IPS DF 4.7 (cell line): ENCODE results near the gene CTIF.

Experiments used
- DNase-seq: peaks from one replicate; pipeline ENCODE4 v3.0.0-alpha.2; 2013; ENCODE audit warnings: low spot score; ENCODE audit errors: extremely low read depth

The CTIF gene

DNA sequence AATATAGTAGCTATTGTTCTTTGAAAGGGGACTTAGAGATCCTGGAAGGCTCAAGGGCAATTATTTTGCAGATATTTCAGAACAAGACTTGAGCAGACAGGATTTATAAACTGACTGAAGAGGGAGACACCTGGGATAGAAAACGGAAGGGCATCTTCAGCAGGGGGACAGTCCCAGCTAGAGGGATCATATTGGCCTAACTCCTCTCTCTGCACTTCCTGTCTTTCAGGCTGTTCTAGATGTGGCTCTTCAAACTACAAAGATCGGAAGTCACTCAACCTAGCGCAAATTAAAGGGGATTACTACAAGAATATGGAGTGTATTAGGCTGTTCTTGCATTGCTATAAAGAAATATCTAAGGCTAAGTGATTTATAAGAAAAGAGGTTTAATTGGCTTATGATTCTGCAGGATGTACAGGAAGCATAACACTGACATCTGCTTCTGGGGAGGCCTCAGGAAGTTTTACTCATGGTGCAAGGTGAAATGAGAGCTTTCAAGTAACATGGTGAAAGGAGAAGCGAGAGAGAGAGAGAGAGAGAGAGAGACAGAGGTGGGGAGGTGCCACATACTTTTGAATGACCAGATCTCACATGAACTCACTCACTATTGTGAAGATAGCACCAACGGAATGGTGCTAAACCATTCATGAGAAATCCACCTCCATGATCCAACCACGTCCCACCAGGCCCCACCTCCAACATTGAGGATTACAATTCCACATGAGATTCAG is 5.3 kb upstream of the CTIF start:
- DNase-seq = no peak

DNA sequence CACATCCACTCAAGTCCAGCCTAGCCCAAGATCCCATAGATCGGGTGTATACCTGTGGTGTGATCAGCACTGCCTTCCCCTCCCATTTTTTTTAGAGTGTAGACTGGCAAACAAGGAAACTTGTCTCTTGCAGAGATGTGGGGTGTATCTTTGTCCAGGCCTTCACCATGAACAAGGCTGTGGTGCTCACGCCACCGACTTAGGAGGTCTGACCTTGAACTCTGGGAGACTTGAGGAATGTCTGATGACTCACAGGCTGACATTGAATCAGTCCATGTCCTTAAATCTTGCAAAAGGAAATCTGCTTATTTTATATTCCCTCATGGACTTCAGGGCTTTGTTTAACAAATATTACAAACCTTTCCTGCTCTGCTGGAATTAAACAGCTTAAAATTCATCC is 4.5 kb upstream of the CTIF start:
- no peak for DNase-seq

DNA sequence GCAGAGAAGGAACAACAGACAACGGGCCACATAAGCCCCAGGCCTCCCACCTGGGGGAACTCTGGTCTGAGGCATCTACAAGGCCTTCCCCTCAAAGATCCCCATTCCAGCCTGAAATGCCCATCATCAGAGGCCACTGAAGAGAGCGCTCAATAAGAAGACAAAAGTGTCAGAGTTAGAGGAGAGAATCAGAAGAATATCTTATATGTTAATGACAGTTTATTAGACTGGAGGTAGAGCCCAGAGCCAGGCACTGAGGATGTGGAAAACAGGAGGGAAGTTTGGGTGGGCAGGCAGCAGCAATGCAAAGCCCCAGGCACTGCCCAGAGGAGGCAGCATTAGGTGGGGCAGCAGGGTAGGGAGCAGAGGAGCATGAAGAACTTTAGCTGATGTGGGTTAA is 2.9 kb upstream of the CTIF start:
- DNase-seq = no peak

DNA sequence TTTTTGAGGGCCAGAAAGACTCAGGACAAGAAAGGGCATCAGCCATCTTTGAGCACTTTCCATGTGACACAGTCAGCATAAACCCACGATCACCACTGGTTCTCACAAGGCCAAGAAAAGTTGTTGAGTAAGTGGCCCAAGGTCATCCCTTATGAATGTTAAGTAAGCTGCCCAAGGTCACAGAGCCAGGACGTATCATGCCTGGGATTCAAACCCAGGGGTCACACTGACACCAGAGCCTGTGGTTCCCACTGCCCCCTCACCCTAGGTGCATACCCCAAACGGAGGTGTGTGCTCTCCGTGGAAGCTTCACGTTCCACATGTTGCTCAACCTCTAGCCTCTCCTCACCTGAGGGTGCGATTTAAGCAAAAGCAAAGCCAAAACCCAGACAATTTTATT is 2.3 kb upstream of the CTIF start:
- DNase-seq = no peak

DNA sequence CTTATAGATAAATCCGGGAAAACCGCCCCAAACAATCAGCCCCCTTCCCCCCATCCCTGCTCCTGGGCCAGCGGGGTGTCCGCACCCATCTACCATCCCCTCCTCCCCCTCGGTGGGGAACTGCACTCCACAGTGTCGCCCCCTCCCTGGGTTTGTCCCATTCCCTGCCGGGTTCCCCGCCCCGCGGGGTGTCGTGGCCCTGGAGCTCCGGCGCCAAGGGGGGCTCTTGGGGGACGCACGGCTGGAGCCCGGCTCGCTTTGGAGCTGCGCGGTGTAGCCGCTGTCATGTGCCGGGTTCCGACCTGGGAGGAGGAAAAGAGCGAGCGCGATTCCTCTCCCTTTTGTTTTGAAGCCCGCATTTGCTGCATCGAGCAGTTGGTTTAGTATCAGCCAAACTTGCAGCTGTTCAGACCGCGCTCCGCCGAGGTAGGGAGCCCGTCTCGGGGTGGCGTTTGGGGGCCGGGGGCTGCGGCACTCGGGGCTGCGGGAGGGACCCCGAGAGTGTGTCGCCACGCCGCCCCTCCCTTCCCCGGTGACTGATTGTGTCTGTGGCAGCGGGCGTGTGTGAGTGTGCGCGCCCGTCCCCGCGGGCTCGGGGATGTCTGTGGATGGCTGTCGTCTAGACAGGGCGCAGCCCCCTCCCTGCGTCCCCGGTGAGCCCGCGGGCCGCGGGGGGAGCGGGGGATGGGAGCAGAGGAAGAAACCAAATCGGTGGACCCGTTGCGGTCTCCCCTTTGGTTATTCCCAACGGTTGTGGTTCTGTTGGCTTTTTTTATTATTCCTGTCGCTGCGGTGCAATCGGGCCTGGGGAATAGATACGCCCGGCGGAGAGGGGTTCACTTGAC is 797 bp downstream of the CTIF start:
- DNase-seq = no peak

DNA sequence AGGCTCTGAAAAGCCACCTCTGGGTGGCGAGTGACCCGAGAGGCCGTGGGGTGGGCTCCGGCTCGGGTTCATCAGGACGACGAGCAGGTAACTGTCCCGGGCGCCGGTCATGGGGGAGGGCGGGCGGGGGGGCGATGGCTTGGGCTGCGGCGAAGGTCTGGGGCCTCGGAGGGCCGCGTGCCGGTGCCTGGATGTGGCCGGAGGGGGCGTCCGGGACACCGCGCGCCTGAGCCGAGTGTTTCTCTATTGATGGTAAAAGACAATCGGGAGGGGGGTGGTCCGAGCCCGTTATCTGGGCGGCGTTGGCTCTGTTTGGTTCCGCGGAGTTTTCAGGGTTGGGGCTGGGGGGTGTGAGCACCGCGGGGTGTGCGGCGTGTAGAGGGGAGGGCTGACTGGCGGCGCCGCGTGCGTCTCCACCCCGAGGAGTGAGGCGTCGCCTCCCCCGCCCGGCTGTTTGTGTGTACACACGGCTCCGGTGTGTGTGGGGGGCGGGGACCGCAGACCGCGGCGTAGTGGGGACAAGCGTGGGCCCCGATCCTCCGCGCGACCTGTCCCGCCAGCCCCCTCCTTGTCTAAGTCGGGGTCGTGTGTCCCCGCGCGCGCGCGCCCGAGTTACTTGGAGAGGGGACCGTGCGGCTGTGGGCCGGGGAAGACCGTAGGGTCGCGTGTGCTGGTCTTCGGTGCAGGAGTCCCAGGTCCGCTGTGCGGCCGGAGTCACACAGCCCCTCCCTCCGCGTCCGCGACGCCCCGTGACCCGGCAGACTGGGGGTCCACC is 1.6 kb downstream of the CTIF start:
- DNase-seq = no peak

DNA sequence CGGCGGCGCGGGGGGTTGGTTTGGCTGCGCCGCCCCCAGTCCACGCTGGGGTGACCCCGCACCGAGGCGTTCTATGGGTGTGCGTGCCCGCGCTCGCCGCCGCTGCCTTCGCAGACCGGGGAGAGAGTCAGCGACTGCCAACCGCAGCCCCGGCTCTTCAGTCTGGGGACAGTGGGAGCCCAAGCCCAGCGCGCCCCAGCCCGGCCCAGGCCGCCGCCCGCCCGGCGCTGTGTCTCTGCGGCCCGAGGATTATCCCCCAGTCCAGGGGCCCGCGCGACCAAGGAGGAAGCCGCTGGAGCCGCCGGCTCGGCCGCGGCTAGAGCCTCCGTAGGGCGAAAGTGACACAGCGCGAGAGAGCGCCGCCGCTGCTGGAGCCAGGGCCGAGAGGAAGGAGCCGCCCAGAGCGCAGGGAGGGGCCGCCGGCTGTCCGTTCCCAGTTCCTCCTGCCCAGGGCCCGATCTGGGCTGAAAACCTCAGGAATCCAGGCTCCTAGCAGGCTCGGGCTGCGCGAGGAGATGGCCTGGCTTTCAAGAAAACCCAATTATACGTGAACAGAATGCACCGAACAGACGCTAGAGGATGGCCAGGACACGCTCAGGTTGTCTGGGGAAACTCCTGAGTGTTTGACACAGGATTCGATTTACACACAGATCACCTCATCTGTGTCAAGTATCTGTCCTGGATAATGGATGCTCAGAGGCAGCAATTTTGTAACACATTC is 2.4 kb downstream of the CTIF start:
- DNase-seq = no peak

DNA sequence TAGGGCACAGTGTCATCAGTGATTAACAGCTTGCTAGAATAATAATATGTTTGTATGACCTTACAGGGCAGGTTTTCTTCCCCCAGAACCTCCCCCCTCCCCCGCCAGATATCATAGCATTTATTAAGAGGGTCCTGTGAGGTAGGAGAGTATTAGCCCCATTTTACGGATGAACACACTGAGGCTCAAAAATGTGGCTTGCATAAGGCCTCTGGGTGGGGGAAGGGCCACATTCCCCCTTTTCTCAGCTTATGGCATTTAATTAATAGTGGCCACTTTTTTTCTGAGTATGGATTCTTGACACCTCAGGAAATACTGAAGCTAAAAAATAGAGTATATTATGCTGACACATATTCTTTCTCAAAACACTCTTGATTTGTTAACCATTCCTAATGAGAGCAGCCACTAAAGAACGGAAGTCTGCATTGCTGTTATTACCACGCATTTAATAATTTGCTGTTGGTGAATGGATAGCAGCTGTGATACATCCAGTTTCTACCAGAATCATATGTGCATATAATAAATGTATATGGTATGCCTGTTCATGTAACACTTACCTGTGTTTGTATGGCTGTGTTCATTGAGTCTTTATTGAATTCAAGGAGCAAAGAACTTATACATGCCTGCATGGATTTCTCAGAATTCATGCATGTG is 3.0 kb downstream of the CTIF start:
- DNase-seq = no peak

DNA sequence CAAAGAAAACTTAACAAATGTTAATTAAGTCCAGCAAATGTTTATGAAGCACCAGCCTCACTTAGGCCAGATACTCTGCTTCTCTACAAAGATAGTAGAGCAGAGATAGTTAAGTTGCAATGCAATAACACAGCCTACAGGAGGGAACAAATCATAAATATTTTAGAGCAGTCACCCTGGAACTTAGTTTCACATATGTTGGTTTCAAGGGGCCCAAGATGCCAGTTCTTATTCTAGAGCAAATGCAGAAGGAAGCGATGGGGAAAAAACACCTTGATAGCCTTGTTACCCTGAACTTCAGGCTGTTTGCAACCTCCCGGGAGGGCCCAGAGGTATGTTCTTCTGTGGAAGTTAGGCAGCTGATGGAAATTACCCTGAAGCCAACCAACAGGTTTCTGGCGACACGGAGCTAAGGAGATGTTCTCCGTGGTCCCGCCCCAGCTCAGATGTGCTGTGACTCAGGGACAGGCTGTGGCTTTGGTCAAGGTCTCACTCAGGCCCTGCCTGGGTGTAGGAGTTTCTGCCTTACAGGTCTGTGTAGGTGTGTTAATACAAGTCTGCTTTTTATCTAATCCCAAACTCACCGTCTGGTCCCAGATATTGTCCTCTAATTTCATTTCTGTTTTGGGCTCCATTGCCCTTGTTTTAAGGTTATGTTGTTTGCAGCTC is 3.8 kb downstream of the CTIF start:
- DNase-seq = no peak

DNA sequence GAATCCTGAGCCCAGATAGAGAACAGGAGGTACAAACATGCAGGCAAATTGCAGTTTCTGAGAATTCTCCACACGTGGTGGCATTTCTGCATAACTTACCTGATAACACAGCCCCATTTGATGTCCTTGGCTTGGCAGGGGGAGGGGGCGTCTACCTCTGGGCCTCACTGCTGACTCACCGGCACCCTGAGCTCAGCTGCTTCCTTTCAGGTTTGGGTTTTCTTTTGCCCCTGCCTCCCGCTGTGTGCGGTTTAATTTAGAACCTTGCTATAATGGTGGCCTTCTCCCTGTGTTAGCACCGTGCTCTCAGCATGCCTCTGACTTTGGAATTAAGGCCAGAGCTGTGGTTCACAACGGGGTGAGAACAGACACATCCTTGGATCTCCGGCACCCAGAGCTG is 4.4 kb downstream of the CTIF start:
- DNase-seq = no peak

DNA sequence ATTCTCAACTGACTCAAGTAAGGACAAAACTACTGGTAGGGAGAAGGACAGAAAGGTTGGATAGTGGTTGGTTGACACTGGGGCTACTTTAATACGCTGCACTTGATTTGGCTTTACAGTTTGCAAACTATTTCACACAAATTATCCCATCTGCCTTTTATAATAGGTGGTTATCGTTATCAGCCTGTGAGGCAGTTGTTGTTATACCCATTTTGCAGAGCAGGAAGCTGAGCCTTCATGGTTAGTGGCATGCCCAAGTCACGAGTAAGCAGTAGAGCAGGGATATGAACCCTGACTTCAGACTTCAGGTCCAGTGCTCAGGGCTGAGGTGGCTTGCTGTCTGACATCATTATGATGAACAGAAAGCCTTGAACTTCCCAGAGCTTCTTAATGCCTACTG is 5.3 kb downstream of the CTIF start:
- no peak for DNase-seq

DNA sequence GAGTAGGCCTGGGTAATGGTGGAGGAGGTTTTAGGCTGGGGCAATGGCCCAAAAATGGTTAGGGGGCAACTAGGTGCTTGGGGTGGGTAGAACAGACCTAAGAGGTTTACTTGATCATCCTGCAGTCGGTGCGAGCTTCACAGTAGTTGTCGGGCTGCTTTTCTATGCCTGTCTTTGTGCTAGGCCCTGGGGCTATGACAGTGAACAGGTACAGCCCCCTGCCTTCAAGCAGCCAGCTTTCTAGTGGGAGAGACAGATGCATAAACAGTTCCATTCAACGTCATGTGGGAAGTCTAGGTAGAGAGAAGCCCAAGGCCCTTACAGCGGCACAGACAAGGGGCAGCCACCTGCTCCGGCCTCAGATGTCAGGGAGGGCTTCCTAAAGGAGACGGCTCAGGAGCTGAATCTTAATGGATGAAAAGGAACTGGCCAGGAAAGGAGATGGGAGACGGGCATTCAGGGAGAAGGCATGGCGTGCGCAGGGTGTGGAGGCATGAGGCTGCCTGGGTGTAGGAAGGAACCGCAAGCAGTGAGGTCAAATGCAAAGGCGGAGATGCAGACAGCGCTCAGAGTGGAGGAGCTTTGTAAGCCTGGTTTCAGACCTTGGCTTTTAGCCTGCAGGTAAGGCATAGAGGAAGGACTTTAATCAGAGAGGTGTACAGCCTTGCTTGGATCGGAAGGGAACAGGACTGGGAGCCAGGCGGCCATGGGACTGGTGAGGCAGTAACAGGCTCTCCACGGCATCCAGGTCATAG is 6.0 kb downstream of the CTIF start:
- no peak for DNase-seq

DNA sequence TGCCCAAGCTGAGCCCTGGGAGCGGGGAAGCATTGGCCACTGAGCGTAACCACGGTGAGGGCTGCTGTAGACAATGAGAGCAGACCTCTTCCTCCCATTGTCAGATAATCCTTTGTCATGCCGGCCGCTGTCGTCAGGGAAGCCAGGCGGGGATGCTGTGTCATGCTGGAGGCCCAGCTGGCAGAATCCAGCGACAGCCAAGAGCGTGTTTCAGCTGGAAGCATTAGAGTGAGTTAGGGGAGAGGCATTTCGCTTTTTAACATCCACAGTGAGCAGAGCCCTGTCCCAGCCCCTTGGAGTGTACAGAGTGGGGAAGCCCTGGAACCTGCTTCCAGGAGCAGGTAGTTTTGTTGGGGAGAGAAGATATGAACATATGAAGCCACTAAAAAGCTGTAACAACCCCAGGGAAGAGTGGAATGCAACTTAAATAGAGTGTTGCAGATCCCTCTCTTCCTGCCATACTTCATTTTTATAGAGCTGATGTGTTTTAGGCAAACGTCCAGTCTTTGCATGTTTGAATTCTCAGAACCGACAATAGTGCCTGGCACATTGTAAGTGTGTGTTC is 7.0 kb downstream of the CTIF start:
- no peak for DNase-seq

DNA sequence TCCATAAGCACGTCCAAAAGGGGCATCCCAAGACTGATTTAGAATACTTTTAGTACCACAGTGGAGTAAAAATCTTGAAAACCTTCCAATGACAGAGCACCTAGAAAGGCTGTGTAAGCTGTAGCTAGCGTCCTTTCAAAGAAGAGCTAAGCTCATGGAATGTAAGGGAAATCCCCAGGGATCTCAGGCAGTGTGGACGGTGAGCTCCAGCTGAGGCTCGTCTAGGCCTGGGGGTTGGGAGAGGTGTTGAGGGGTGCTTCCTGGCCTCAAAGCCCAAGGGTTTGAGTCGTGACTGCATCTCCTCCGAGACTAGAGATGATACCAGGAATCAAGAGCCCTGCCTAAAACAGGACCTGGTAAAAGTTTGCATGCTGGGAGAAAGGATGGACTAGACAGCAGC is 7.6 kb downstream of the CTIF start:
- DNase-seq = no peak

DNA sequence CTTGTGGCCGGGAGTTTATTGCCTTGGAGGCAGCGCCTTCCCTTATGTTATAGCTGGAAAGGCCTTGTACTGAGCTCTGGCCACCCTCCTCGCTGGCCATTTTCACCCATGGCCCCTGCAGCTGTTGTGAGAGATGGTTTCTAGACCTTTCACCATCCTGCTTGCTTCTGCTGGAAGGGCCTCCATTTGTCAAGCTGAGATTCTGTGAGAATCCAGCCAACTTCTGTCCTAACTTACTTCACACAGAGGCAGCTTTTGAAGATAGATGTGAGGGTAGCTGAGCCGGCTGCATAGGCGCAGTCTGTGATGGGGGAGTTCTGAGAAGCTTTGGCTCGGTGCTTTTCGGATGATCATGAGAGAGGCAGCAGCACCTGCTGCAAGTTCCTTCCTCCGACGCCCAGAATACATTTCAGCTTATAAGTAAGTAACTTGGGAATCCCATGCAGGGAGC is 8.7 kb downstream of the CTIF start:
- no peak for DNase-seq

DNA sequence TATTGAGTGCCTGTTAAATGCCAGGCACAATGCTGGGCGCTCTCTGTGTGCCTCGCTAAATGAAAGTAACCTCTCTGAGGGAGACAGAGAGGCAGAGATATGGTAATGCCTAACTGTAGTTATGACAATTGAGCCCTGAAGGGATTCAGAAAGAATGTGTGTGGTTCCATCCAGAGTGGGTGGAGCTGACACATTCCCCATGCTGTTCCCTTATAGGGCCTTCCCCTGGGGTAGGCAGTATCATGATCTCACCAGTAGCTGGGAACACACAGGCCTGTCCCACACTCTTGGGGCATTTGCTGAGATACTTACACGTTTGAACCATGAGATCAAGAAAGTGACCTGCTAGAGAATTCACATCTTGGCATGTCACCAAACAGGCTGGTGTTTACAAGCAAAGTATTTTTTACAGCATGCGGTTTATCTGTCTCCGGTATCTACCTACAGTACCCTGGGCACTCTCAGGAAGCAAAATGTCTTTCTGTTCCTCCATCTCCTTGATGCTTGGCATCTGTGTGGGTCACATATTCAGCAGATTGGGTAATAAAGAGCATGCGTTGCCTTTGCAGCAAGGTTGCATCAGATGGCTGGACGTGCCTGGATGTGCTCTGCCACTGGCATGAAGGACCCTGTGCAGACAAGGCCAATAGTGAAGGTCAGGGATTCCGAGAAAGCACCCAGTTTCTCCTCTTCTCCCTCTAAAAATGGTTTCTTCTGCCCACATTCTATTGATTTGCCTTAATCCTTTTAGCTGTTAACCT is 9.4 kb downstream of the CTIF start:
- no peak for DNase-seq

DNA sequence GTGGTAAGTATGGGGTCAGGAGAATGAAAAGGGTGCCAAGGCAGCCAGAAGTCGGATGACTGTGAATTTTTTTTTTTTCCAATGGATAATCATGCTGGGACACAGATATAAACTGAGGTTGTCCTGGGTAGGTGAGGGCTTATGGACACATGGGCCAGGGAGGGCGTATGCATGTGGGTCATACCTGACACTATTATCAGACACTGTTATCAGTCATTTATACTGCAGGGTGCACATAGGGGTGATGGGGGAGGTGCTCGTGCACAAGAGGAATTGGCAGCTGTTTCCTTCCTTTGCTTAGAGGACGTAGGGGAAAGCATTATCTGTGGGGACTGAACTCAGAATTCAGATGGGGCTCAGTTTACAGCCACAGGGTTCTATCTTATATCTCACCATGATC is 10.1 kb downstream of the CTIF start:
- DNase-seq = no peak

DNA sequence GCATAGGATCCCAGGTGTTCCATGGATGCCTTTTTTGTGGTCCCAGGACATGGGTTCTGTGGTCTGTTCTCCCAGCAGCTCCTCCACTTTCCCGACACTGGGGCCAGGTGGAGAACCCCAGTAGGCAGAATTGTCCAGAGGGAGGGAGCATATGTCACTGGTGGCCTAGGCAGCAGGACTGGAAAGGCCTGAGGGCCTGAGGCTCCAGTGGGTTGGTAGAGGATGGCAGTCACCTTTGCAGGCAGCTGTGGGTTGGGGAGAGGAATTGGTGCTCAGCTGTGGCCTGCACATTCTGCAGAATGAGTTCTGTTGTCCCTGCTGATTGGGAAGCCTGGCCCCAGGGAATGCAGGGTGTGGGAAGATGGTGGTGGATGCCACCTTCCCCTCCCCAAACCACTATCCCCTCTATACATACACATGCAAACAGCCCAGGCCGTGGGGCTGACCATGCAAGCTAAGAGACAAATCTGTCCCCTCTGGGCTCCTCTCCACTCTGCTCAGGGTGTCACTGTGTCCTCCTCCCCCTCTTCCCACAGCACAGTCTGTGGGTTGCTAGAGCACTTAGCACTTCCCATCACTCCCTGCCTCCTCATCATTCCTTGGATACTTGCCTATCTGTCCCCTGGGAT is 11.4 kb downstream of the CTIF start:
- no peak for DNase-seq
